ENCODE results near the gene TACR2. TPM values are rescaled to one million over a fixed set of nuclear protein-coding genes. Genes with fewer than 3 reads are reported as not detected.

TACR2 gene
- total and polyA plus RNA-seq, 3 donors from 2014 or later = 0.74 to 0.91 (median 0.87) TPM

DNA sequence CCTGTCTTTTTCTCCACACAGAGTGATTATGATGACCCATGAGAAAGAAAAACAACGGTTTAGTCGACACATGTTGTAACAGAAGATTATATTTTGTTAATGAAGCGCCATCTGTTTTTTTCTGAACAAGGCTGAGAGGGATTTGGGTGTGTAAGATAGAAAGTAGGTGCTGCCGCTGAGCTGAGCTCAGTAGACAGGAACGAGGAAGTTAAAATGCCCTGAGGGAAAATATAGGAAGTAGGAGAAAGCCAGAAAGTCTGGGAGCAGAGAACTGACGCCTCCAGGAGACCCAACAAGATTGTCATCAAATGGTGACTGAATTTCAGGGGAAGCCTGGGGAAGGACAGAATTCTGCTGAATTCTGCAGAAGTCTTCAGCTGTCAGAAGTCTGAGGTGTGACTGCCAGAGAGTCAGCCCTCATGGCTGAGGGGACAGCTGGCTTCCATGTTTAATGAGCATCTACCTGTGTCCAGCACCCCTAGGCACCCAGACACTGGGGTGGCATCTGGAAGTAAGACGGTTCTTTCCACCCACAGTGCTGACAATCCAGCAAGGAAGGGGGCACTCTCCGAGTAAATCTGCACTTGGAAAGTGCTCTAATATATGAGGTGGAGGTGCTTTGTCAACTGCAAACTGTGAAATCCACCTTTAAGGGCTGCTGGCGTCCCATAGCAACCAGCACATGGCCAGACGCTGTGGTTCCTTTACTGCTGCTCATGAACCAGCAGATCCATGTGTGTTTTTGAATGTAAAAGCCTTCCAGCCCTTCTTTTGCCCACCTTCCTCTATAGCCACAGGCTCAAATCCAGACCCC, 22.0 kb upstream of the TACR2 start:
- no peak overlapping the region for H3K4me3 ChIP-seq
- H3K4me1 ChIP-seq = no peaks in the 10 kb centered on the region
- WGBS, 2 donors = 50 to 62% methylated on average over 9 to 10 of the region's 10 CpGs
- DNase-seq = no peak
- intact Hi-C loops (cut with DNase I; ENCODE audit: low total_unique reads) = loop anchor here (10.0 kb wide), 1 partner anchor 206 kb away; no protein-coding TSS in a partner anchor
- no peaks in the 10 kb centered on the region for H3K9me3 ChIP-seq
- H3K27ac ChIP-seq = no peak overlapping the region
- TF ChIP-seq, protein P1, sequence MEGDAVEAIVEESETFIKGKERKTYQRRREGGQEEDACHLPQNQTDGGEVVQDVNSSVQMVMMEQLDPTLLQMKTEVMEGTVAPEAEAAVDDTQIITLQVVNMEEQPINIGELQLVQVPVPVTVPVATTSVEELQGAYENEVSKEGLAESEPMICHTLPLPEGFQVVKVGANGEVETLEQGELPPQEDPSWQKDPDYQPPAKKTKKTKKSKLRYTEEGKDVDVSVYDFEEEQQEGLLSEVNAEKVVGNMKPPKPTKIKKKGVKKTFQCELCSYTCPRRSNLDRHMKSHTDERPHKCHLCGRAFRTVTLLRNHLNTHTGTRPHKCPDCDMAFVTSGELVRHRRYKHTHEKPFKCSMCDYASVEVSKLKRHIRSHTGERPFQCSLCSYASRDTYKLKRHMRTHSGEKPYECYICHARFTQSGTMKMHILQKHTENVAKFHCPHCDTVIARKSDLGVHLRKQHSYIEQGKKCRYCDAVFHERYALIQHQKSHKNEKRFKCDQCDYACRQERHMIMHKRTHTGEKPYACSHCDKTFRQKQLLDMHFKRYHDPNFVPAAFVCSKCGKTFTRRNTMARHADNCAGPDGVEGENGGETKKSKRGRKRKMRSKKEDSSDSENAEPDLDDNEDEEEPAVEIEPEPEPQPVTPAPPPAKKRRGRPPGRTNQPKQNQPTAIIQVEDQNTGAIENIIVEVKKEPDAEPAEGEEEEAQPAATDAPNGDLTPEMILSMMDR (IDR thresholded peaks at IDR 0.05) = no peak
- no peak for TF ChIP-seq POLR2A (IDR thresholded peaks at IDR 0.05)
- no peaks in the 10 kb centered on the region for H3K27me3 ChIP-seq
- no peaks in the 10 kb centered on the region for H3K36me3 ChIP-seq (ENCODE audit: low read depth, missing control alignments)

DNA sequence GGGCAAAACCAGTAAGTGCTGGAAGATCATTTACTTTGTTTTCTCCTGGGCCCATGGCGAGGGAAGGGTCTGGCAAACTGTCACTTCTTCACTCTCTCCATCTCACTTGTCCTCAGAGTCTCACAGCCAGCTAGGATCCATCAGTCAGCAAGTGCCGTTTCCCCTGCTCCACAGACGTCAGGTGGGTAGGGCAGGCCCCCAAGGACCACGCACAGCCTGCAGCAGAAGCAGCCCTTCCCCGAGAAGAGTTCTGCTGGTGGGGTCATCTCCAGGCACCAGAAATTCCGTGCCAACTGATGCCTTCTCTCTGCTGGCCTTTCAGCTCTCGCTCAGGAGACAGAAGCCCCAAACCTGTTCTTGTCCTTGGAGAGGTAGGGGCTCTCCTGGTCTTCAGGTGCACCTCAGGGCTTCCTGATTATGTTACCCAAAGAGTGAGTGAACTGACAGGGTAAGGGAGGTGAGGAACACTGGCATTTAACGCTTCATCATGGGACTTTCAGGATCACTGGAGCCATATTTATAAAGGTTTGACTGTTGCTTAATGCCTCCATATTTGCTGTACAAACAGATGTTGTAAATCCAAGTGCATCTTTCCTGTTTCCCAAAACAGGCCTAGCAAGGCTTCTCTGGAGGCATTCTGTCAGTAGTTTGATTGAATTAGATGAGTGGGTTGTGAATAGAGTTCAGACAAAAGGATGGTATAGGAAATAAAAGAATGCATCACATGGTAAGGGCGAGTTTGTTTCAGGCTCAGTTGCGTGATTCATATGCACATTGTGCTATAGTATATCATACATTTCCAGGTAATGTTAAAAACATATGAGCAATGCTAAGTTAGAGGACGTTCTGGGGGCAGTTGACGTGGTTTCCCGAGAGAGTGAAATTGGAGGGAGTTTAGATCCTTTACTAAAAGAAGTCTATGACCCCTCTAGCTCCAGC, 20.9 kb upstream of the TACR2 start:
- intact Hi-C loops (cut with DNase I; ENCODE audit: low total_unique reads) = loop anchor here (10.0 kb wide), 1 partner anchor 207 kb away; no protein-coding TSS in a partner anchor
- no peak overlapping the region for H3K4me3 ChIP-seq
- TF ChIP-seq POLR2A (IDR thresholded peaks at IDR 0.05) = no peak
- TF ChIP-seq, protein P1 (IDR thresholded peaks at IDR 0.05) = no peak
- DNase-seq = no peak
- WGBS, 2 donors = 90 to 92% methylated on average over 13 of the region's 13 CpGs
- no peaks in the 10 kb centered on the region for H3K4me1 ChIP-seq
- no peaks in the 10 kb centered on the region for H3K9me3 ChIP-seq
- H3K27ac ChIP-seq = no peak overlapping the region
- H3K36me3 ChIP-seq (ENCODE audit: low read depth, missing control alignments) = no peaks in the 10 kb centered on the region
- H3K27me3 ChIP-seq = no peaks in the 10 kb centered on the region

DNA sequence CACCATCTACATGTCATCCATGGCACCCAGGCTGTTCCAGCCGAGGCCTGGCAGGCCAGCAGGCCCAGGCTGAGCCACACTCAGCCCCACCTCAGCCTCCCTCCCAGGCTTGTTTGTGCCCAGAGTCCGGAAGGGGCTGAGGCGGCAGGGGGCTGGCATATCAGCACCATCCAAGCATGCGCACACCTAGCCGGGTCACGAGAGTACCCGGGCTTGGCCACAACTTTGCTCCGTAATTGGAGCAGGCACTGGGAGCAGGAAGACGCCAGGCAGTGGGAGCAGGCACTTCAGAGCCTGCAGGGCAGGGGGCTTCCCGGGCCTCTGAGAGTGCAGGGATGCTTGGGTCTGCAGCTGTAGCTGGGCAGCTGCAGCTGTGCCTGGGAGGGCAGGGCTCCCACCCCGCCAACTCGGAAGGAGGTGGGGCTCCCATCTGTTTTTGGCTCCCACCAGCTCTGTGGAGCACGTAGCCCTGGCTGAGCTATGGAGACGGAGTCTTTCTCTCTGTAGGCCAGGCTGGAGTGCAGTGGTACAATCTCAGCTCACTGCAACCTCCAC, 19.3 kb upstream of the TACR2 start:
- no peaks in the 10 kb centered on the region for H3K36me3 ChIP-seq (ENCODE audit: low read depth, missing control alignments)
- no peak overlapping the region for H3K4me3 ChIP-seq
- 95% methylated on average over 14 of the region's 14 CpGs; no CpG with 5 or more reads in 1 of the 2 donors for WGBS, 2 donors
- H3K27me3 ChIP-seq = no peaks in the 10 kb centered on the region
- intact Hi-C loops (cut with DNase I; ENCODE audit: low total_unique reads) = loop anchor here (10.0 kb wide), 1 partner anchor 209 kb away; no protein-coding TSS in a partner anchor
- TF ChIP-seq POLR2A (IDR thresholded peaks at IDR 0.05) = no peak
- TF ChIP-seq, protein P1 (IDR thresholded peaks at IDR 0.05) = no peak
- H3K27ac ChIP-seq = no peak overlapping the region
- no peaks in the 10 kb centered on the region for H3K4me1 ChIP-seq
- H3K9me3 ChIP-seq = no peaks in the 10 kb centered on the region
- DNase-seq = no peak

DNA sequence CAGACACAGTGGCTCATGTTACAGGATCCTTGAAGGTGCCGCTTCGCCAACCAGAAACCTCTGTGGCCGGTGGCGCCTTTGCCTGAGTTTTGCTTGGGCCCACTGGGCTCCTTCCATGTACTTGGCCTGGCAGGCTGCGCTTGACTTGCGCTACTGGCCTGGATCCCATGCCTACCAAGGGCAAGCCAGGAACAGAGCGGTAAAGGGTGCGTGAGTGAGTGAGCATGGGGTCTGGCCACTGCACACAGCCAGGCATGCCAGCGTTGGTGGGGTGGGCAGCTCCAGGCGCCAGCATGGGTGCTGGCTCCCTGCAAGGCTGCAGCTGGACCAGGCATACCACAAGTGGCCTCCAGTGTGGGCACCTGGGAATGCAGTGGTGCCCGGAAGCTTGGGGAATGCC, 18.2 kb upstream of the TACR2 start:
- no peak overlapping the region for H3K27ac ChIP-seq
- no peak for TF ChIP-seq POLR2A (IDR thresholded peaks at IDR 0.05)
- TF ChIP-seq, protein P1 (IDR thresholded peaks at IDR 0.05) = no peak
- intact Hi-C loops (cut with DNase I; ENCODE audit: low total_unique reads) = loop anchor here (10.0 kb wide), 1 partner anchor 210 kb away; no protein-coding TSS in a partner anchor
- no peaks in the 10 kb centered on the region for H3K9me3 ChIP-seq
- H3K36me3 ChIP-seq (ENCODE audit: low read depth, missing control alignments) = no peaks in the 10 kb centered on the region
- no peak for DNase-seq
- no peaks in the 10 kb centered on the region for H3K27me3 ChIP-seq
- no peak overlapping the region for H3K4me3 ChIP-seq
- no peaks in the 10 kb centered on the region for H3K4me1 ChIP-seq
- 98 to 100% methylated on average over 6 to 11 of the region's 11 CpGs for WGBS, 2 donors

All from testis (tissue), 3 donors.